DND-41 (cell line): ENCODE results near the gene ADRM1.

Experiments used
- ATAC-seq: fragments of 200-7000 bp; cut with Tn5 transposase; 3 replicates; pipeline ENCODE4 v1.9.1; 2021; ENCODE audit warnings: low read depth; ENCODE audit not compliant: insufficient read depth
- DNase-seq: peaks from one replicate; pipeline ENCODE4 v3.0.0-alpha.2; 2020
- H2AFZ ChIP-seq: 2 replicates; pipeline ENCODE4 v1.6.0; 2012; ENCODE audit warnings: low read depth, low read length
- H3K27ac ChIP-seq: 2 replicates; pipeline ENCODE4 v1.5.1; 2012; ENCODE audit warnings: low read length, inconsistent platforms
- H3K27me3 ChIP-seq: fragments of 200-600 bp; sonication (generic); 2 replicates; pipeline ENCODE4 v1.6.0; 2012; ENCODE audit warnings: low read length, mild to moderate bottlenecking, inconsistent platforms; ENCODE audit not compliant: insufficient read depth, poor library complexity
- H3K36me3 ChIP-seq: 2 replicates; pipeline ENCODE4 v1.5.1; 2012; ENCODE audit warnings: low read length, inconsistent platforms; ENCODE audit not compliant: insufficient read depth
- H3K4me1 ChIP-seq: 2 replicates; pipeline ENCODE4 v1.5.1; 2012; ENCODE audit warnings: mild to moderate bottlenecking, low read length; ENCODE audit not compliant: insufficient read depth
- H3K4me2 ChIP-seq: 2 replicates; pipeline ENCODE4 v1.6.0; 2012; ENCODE audit warnings: mild to moderate bottlenecking, moderate library complexity, low read length, inconsistent platforms; ENCODE audit not compliant: insufficient read depth
- H3K4me3 ChIP-seq, 2 experiments: fragments of 200-600 bp in 1 of 2; shearing (Covaris generic) in 1 of 2; 2 replicates each; pipeline ENCODE4 v1.5.1; 2012 to 2016; ENCODE audit warnings: inconsistent platforms in 2 of 2, low read length in 2 of 2, mild to moderate bottlenecking in 2 of 2, low read depth in 1 of 2, moderate library complexity in 1 of 2
- H3K79me2 ChIP-seq: 2 replicates; pipeline ENCODE4 v1.6.0; 2012; ENCODE audit warnings: low read length, inconsistent platforms; ENCODE audit not compliant: insufficient read depth
- H3K9ac ChIP-seq: 2 replicates; pipeline ENCODE4 v1.6.0; 2012; ENCODE audit warnings: low read depth, mild to moderate bottlenecking, inconsistent platforms, low read length, moderate library complexity
- H3K9me3 ChIP-seq: 2 replicates; pipeline ENCODE4 v1.5.1; 2012; ENCODE audit warnings: low read length, moderate library complexity, mild to moderate bottlenecking, inconsistent platforms; ENCODE audit not compliant: insufficient read depth, severe bottlenecking
- H4K20me1 ChIP-seq: 2 replicates; pipeline ENCODE4 v1.6.0; 2012; ENCODE audit warnings: low read length; ENCODE audit not compliant: insufficient read depth
- CTCF ChIP-seq: IDR thresholded peaks from 2 replicates; pipeline ENCODE4 v1.5.1; 2012; ENCODE audit warnings: borderline replicate concordance, low read length, moderate library complexity, mild to moderate bottlenecking; ENCODE audit not compliant: poor library complexity, severe bottlenecking; ENCODE audit errors: extremely low read depth
- EZH2 ChIP-seq: IDR thresholded peaks from 3 replicates; pipeline ENCODE4 v1.6.1; 2012; ENCODE audit warnings: borderline replicate concordance, low read depth, mild to moderate bottlenecking, moderate library complexity, low read length, inconsistent platforms; ENCODE audit not compliant: severe bottlenecking

The ADRM1 gene

GRCh38 chr20:62287759-62288534, 14.8 kb upstream of the ADRM1 start:
- Histone ChIP-seq H2AFZ (no peak overlapping the region), H3K79me2 (no peaks in the 10 kb centered on the region)

GRCh38 chr20:62288535-62289105, 14.2 kb upstream of the ADRM1 start:
- peaks cover 59% of the 10 kb centered on the region for H3K36me3 ChIP-seq
- no peak for TF ChIP-seq CTCF
- no peak for TF ChIP-seq EZH2
- no peak for ATAC-seq
- no peaks in the 10 kb centered on the region for H3K79me2 ChIP-seq
- H3K9ac ChIP-seq = no peak overlapping the region
- H2AFZ ChIP-seq = no peak overlapping the region
- no peaks in the 10 kb centered on the region for H3K27me3 ChIP-seq
- DNase-seq = no peak
- no peak overlapping the region for H3K4me2 ChIP-seq
- no peaks in the 10 kb centered on the region for H3K9me3 ChIP-seq
- no peak overlapping the region for H3K27ac ChIP-seq
- no peak overlapping the region for H3K4me3 ChIP-seq
- H3K4me1 ChIP-seq = no peaks in the 10 kb centered on the region
- no peaks in the 10 kb centered on the region for H4K20me1 ChIP-seq

More at GRCh38 chr20:62287759-62288534, 14.8 kb upstream of the ADRM1 start:
- no peak overlapping the region for H3K4me3 ChIP-seq
- H3K4me1 ChIP-seq = no peaks in the 10 kb centered on the region
- H4K20me1 ChIP-seq = no peaks in the 10 kb centered on the region
- no peak overlapping the region for H3K27ac ChIP-seq
- TF ChIP-seq CTCF = no peak
- TF ChIP-seq EZH2 = no peak
- no peaks in the 10 kb centered on the region for H3K27me3 ChIP-seq
- no peak overlapping the region for H3K4me2 ChIP-seq
- H3K36me3 ChIP-seq = peaks cover 60% of the 10 kb centered on the region
- no peak for DNase-seq
- H3K9ac ChIP-seq = no peak overlapping the region
- no peak for ATAC-seq
- H3K9me3 ChIP-seq = no peaks in the 10 kb centered on the region

GRCh38 chr20:62289131-62289530, 13.7 kb upstream of the ADRM1 start:
- TF ChIP-seq EZH2 (no peak), CTCF (no peak)
- no peak overlapping the region for H2AFZ ChIP-seq
- H3K27me3 ChIP-seq = no peaks in the 10 kb centered on the region
- DNase-seq = no peak
- peaks cover 60% of the 10 kb centered on the region for H3K36me3 ChIP-seq
- H3K9me3 ChIP-seq = no peaks in the 10 kb centered on the region
- H3K4me3 ChIP-seq = no peak overlapping the region
- H3K4me1 ChIP-seq = no peaks in the 10 kb centered on the region
- ATAC-seq = no peak
- no peaks in the 10 kb centered on the region for H3K79me2 ChIP-seq
- no peaks in the 10 kb centered on the region for H4K20me1 ChIP-seq
- H3K4me2 ChIP-seq = no peak overlapping the region
- H3K27ac ChIP-seq = no peak overlapping the region
- no peak overlapping the region for H3K9ac ChIP-seq
